ENCODE results near the gene BCO2.
A peak's percentile ranks its signal among the peaks of the same experiment; 100 is the strongest.

BCO2 gene

GRCh38 chr11:112219476-112220232 lies 44.3 kb downstream of the BCO2 start:
- peak; percentile 64 for DNase-seq

- peak; percentile 10 for DNase-seq
Observed at GRCh38 chr11:112221274-112221835, 46.0 kb downstream of the BCO2 start.

GRCh38 chr11:112222303-112222702 lies 47.0 kb downstream of the BCO2 start:
- no peak for DNase-seq

- DNase-seq: no peak
Observed at GRCh38 chr11:112223121-112223520, 47.8 kb downstream of the BCO2 start.

- no peak for DNase-seq
Observed at GRCh38 chr11:112223754-112224532, 48.6 kb downstream of the BCO2 start.

GRCh38 chr11:112225753-112226061 lies 50.4 kb downstream of the BCO2 start:
- no peak for DNase-seq

- DNase-seq: peak; percentile 88
Observed at GRCh38 chr11:112226062-112226830, 50.9 kb downstream of the BCO2 start, which contains the start of gene PTS. PTS (plus strand) TSS chr11:112226428; CDS start chr11:112226444, 16 bp downstream.

GRCh38 chr11:112226831-112227401 lies 51.6 kb downstream of the BCO2 start:
- no peak for DNase-seq

GRCh38 chr11:112227471-112227870 lies 52.2 kb downstream of the BCO2 start:
- no peak for DNase-seq

- no peak for DNase-seq
Observed at GRCh38 chr11:112228706-112229105, 53.4 kb downstream of the BCO2 start.

- no peak for DNase-seq
Observed at GRCh38 chr11:112229159-112229558, 53.8 kb downstream of the BCO2 start.

GRCh38 chr11:112229746-112230433 lies 54.6 kb downstream of the BCO2 start:
- no peak for DNase-seq

GRCh38 chr11:112231952-112232351 lies 56.6 kb downstream of the BCO2 start:
- DNase-seq: no peak

GRCh38 chr11:112235750-112236390 lies 60.6 kb downstream of the BCO2 start:
- DNase-seq: no peak

GRCh38 chr11:112237451-112237850 lies 62.1 kb downstream of the BCO2 start:
- DNase-seq: no peak

GRCh38 chr11:112238041-112238440 lies 62.7 kb downstream of the BCO2 start:
- DNase-seq: no peak

GRCh38 chr11:112241486-112241885 lies 66.2 kb downstream of the BCO2 start:
- no peak for DNase-seq

- DNase-seq: no peak
Observed at GRCh38 chr11:112247201-112247600, 71.9 kb downstream of the BCO2 start.

GRCh38 chr11:112248201-112248600 lies 72.9 kb downstream of the BCO2 start:
- DNase-seq: no peak

- DNase-seq: no peak
Observed at GRCh38 chr11:112249871-112250610, 74.7 kb downstream of the BCO2 start.
